Measurements from ENCODE around the gene ELOVL5.

DNA sequence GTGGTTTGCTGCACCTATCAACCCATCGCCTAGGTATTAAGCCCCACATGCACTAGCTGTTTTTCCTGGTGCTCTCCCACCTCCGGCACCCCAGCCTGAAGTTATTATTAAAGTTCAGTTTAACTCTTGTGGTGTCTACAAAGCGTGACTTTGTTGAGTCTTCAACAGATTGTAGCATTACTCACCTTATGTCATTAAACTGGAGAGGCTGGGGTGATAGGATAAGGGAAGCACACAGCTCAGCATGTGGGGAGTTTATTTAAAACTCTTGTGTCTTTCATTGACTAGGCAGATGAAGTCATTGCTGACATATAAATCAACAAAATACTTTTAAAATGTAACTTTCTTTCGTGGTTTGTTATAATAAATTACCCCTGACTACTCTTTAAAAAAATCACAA lies 115.4 kb downstream of the ELOVL5 start:
- TF ChIP-seq, protein P1, sequence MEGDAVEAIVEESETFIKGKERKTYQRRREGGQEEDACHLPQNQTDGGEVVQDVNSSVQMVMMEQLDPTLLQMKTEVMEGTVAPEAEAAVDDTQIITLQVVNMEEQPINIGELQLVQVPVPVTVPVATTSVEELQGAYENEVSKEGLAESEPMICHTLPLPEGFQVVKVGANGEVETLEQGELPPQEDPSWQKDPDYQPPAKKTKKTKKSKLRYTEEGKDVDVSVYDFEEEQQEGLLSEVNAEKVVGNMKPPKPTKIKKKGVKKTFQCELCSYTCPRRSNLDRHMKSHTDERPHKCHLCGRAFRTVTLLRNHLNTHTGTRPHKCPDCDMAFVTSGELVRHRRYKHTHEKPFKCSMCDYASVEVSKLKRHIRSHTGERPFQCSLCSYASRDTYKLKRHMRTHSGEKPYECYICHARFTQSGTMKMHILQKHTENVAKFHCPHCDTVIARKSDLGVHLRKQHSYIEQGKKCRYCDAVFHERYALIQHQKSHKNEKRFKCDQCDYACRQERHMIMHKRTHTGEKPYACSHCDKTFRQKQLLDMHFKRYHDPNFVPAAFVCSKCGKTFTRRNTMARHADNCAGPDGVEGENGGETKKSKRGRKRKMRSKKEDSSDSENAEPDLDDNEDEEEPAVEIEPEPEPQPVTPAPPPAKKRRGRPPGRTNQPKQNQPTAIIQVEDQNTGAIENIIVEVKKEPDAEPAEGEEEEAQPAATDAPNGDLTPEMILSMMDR (IDR thresholded peaks at IDR 0.05) = no peak
- TF ChIP-seq EZH2 (IDR thresholded peaks at IDR 0.05; ENCODE audit: borderline replicate concordance, insufficient read depth, low read depth, low read length, poor library complexity, severe bottlenecking) = no peak
